Fibroblast of mammary gland (primary cell): ENCODE data around the gene CDCA3.
"Not testable (repeated sequence)": the region's sequence is repeated elsewhere in the genome, so short reads cannot be mapped to it uniquely, and the experiment has no call there.

Source experiments
- DNase-seq: peaks from one replicate; pipeline ENCODE4 v3.0.0-alpha.2; 2010; ENCODE audit warnings: low read depth
- H3K4me3 ChIP-seq: 2 replicates; pipeline ENCODE4 v1.5.1; 2011; ENCODE audit warnings: low read depth, mild to moderate bottlenecking, low read length, moderate library complexity; ENCODE audit not compliant: control insufficient read depth
- TF ChIP-seq, protein P1 (sequence below): conservative IDR thresholded peaks from 2 replicates; pipeline ENCODE4 v1.5.1; 2011; ENCODE audit warnings: low read depth, low read length, inconsistent platforms; ENCODE audit not compliant: control insufficient read depth, insufficient read depth

Gene CDCA3

DNA sequence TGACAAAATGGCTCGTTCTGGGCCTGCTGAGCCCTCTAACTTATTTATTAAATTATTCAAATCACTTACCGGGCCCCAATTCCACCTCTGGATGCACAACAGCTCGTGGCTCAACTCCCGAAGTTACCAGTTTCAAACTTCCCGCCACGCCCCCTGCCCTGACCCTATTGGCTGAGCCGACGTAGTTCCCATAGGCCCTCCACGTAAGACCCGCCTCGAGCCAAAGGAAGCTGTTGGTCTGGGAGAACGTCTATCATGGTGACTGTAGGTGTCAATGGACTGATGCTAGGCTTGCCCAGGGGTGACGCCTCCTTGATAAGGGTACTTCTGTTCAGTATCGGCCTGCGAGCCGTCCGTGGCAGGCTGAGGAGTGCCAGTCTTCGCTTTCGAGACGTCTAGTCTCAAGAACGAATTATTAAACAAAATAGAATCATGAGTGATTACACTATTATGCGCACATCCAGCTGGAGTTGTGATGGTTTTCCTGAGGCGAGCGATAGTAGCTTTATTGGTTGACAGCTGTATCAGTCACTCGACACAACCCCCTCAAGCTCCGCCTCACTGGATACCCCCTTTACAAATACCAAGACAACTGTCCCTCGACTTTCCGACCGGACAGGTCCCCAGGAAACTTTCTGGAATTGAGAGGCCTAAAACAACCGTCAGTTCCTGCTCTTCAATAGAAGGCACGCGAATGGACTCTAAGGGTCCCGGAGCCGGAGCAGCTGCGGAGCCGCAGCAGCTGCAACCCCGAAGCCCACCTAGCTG, at the start of gene CDCA3:
CDCA3 (minus strand) TSS at position 134 of the 768 bp plus-strand sequence. CDS start 334 bp downstream, outside the sequence.
- TF ChIP-seq, protein P1, sequence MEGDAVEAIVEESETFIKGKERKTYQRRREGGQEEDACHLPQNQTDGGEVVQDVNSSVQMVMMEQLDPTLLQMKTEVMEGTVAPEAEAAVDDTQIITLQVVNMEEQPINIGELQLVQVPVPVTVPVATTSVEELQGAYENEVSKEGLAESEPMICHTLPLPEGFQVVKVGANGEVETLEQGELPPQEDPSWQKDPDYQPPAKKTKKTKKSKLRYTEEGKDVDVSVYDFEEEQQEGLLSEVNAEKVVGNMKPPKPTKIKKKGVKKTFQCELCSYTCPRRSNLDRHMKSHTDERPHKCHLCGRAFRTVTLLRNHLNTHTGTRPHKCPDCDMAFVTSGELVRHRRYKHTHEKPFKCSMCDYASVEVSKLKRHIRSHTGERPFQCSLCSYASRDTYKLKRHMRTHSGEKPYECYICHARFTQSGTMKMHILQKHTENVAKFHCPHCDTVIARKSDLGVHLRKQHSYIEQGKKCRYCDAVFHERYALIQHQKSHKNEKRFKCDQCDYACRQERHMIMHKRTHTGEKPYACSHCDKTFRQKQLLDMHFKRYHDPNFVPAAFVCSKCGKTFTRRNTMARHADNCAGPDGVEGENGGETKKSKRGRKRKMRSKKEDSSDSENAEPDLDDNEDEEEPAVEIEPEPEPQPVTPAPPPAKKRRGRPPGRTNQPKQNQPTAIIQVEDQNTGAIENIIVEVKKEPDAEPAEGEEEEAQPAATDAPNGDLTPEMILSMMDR, result no peak
- peak within 1 kb of the TSS; percentile 93 for H3K4me3 ChIP-seq
- DNase-seq, result peak; percentile 99

DNA sequence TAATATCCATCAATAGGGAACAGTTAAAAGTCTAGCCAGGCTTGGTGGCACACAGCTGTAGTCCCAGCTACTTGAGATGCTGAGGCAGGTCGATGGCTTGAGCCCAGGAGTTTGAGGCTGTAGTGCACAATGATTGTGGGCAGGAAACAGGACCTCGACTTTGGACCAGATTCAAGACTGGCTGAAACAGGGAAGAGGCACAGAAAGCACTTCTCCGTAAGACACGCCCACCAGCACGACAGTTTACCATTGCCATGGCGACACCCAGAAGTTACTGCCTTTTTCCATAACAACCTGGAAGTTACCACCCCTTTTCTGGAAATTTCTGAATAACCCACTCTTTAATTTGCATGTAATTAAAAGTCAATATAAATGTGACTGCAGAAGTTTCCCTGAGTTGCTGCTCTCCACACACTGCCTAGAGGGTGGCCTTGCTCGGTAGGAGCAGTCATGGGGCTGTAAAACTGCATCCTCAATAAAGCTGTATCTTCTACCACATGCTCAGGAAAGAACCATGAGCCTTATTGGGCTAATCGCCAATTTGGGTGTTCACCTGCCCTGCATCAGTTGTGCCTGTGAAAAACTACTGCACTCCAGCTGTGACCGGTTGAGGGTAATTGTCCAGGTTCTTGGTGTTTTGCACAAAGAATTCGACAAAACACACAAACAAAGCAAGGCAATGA, 48.9 kb upstream of the CDCA3 start:
- DNase-seq, result peak; percentile 60

DNA sequence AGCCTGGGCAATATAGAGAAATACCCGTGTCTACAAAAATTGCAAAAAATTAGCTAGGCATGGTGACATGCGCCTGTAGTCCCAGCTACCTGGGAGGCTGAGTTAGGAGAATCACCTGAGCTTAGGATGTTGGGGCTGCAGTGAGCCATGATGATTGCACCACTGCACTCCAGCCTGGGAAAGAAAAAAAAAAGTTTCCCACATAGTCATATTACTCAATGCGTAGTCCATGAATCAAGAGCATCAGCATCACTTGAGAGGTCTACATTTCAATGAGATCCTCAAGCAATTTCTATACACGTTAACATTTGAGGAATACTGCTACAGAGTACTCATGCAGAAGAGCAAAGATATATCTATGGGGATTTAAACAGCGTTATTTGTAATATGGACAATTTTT, 48.3 kb upstream of the CDCA3 start:
- no peak overlapping the region for H3K4me3 ChIP-seq
- peak; percentile 31 for DNase-seq
- TF ChIP-seq, protein P1, result no peak

More for the DNA sequence above, 48.9 kb upstream of the CDCA3 start:
- TF ChIP-seq, protein P1, result no peak
- no peak overlapping the region for H3K4me3 ChIP-seq

DNA sequence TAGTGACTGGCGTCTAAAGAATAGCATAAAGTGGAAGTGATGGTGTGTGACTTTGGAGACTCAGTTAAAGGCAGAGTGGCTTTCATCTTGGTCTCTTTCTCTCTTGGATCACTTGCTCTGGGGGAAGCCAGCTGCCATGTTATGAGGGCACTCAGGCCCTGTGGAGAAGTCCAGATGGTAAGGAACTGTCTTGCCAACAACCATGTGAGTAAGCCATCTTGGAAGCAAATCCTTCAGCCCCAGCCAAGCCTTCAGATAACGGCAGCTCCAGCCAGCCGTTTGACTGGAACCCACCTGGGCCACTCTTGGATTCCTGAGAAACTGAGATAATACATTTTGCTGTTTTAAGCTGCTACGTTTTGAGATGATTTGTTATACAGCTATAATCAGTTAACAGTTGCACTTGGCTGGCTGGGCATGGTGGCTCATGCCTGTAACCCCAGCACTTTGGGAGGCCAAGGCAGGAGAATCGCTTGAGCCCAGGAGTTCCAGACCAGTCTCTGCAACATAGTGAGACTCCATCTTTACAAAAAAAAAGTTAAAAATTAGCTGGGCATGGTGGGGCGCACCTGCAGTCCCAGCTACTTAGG, 45.9 kb upstream of the CDCA3 start:
- no peak for DNase-seq
- no peak overlapping the region for H3K4me3 ChIP-seq
- TF ChIP-seq, protein P1, result no peak

DNA sequence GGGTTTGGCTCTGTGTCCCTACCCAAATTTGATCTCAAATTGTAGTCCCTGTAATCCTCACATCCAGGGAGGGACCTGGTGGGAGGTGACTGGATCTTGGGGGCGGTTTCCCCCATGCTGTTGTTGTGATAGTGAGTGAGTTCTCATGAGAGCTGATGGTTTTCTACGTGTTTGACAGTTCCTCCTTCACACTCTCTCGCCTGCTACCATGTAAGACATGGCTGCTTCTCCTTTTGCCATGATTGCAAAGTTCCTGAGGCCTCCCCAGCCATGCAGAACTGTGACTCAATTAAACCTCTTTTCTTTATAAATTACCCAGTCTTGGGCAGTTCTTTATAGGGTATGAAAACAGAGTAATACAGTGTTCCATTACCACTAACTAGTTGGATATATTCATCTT, 43.2 kb upstream of the CDCA3 start:
- no peak for DNase-seq
- H3K4me3 ChIP-seq, result no peak overlapping the region
- TF ChIP-seq, protein P1, result no peak

- DNase-seq, H3K4me3 ChIP-seq: not testable (repeated sequence)
Observed at GRCh38 chr12:6892683-6893082, 41.6 kb upstream of the CDCA3 start.

DNA sequence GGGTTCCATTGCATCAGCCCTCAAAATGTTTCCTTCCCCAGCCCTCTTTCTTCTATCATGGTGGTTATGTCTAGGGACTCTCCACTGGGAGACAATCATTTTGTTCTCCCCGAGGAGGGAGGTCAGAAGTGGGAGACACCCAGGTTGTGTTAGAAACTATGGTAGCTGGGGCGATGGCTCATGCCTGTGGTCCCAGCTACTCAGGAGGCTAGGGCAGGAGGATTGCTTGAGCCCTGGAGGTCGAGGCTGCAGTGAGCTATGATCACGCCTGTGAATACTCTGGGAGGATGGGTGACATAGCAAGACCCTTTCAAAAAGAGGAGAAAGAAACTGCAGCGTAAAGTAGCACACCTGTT, 40.5 kb upstream of the CDCA3 start:
- H3K4me3 ChIP-seq, result peak overlapping the region; percentile 59
- TF ChIP-seq, protein P1, result no peak
- DNase-seq, result no peak
